HG02884 (cell line): ENCODE data around the gene IL34.
"Not testable (repeated sequence)": the region's sequence is repeated elsewhere in the genome, so short reads cannot be mapped to it uniquely, and the experiment has no call there.

Experiments used
- ATAC-seq: cut with Tn5 transposase; IDR thresholded peaks from one replicate; pipeline ENCODE4 v1.9.1; 2021; ENCODE audit warnings: mild to moderate bottlenecking, moderate library complexity; ENCODE audit not compliant: unreplicated experiment

IL34 gene

GRCh38 chr16:70630960-70631745 is 15.2 kb upstream of the IL34 start:
- no peak for ATAC-seq

GRCh38 chr16:70632273-70632672 is 14.1 kb upstream of the IL34 start:
- no peak for ATAC-seq

GRCh38 chr16:70633617-70634016 is 12.7 kb upstream of the IL34 start:
- not testable (repeated sequence) for ATAC-seq

GRCh38 chr16:70634861-70635260 is 11.5 kb upstream of the IL34 start:
- ATAC-seq: no peak

- ATAC-seq: no peak
Observed at GRCh38 chr16:70635336-70636016, 10.9 kb upstream of the IL34 start.

GRCh38 chr16:70638814-70639792 is 7.3 kb upstream of the IL34 start:
- ATAC-seq: no peak

GRCh38 chr16:70642633-70643032 is 3.7 kb upstream of the IL34 start:
- no peak for ATAC-seq

- ATAC-seq: not testable (repeated sequence)
Observed at GRCh38 chr16:70643264-70643663, 3.1 kb upstream of the IL34 start.

- ATAC-seq: no peak
Observed at GRCh38 chr16:70644763-70645597, 1.4 kb upstream of the IL34 start.

- no peak for ATAC-seq
Observed at GRCh38 chr16:70647441-70648359, 1.3 kb downstream of the IL34 start.

- ATAC-seq: no peak
Observed at GRCh38 chr16:70648606-70649005, 2.2 kb downstream of the IL34 start.

GRCh38 chr16:70649300-70649699 is 2.9 kb downstream of the IL34 start:
- no peak for ATAC-seq

GRCh38 chr16:70650216-70650615 is 3.9 kb downstream of the IL34 start:
- ATAC-seq: no peak

- ATAC-seq: no peak
Observed at GRCh38 chr16:70651524-70651923, 5.2 kb downstream of the IL34 start.

GRCh38 chr16:70652322-70652721 is 6.0 kb downstream of the IL34 start:
- no peak for ATAC-seq

- ATAC-seq: no peak
Observed at GRCh38 chr16:70653406-70653805, 7.0 kb downstream of the IL34 start.

- peak; percentile 52 for ATAC-seq
Observed at GRCh38 chr16:70653809-70654771, 7.7 kb downstream of the IL34 start.

- ATAC-seq: no peak
Observed at GRCh38 chr16:70656065-70656711, 9.8 kb downstream of the IL34 start.
